ENCODE data around the gene PRDM7. TPM values are rescaled to one million over a fixed set of nuclear protein-coding genes. Genes with fewer than 3 reads are reported as not detected.

Gene PRDM7
- total RNA-seq, 1 donor from 2014 or later, result not detected

DNA sequence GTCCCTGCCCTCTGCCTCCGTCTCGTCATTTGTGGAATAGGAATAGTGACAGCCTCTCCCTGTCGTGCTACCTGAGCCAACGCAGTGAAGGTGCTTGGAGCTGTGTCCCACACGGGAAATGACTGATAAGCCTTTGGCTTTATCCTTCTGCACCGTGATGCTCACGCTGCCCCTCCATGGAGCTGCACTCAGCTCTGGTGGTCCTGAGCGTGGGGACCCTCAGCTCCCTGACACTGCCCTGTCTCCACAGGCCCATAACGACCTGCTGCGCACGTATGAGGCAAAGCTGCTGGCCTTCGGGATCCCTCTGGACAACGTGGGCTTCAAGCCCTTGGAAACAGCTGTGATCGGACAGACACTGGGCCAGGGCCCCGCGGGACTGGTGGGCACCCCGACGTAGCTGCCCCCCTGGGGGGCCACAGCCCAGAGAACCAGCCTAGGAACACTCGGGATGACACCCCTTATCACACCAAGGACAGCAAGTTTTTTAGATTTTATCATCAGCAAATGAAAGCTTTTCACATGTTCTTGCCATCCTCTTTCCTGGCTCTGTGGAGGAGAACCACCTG, 34.1 kb downstream of the PRDM7 start:
- no peak for DNase-seq (ENCODE audit: extremely low spot score, unreplicated experiment)
- Mint-ChIP-seq H3K9me3 (ENCODE audit: unreplicated experiment) (no peaks in the 10 kb centered on the region), H3K4me3 (ENCODE audit: unreplicated experiment) (no peak overlapping the region), H3K36me3 (ENCODE audit: unreplicated experiment) (no peaks in the 10 kb centered on the region), H3K4me1 (ENCODE audit: unreplicated experiment) (peaks cover 8% of the 10 kb centered on the region), H3K27me3 (ENCODE audit: unreplicated experiment) (no peaks in the 10 kb centered on the region), H3K27ac (ENCODE audit: unreplicated experiment) (no peak overlapping the region)
- TF ChIP-seq, protein P1, sequence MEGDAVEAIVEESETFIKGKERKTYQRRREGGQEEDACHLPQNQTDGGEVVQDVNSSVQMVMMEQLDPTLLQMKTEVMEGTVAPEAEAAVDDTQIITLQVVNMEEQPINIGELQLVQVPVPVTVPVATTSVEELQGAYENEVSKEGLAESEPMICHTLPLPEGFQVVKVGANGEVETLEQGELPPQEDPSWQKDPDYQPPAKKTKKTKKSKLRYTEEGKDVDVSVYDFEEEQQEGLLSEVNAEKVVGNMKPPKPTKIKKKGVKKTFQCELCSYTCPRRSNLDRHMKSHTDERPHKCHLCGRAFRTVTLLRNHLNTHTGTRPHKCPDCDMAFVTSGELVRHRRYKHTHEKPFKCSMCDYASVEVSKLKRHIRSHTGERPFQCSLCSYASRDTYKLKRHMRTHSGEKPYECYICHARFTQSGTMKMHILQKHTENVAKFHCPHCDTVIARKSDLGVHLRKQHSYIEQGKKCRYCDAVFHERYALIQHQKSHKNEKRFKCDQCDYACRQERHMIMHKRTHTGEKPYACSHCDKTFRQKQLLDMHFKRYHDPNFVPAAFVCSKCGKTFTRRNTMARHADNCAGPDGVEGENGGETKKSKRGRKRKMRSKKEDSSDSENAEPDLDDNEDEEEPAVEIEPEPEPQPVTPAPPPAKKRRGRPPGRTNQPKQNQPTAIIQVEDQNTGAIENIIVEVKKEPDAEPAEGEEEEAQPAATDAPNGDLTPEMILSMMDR (IDR thresholded peaks at IDR 0.05), result no peak

DNA sequence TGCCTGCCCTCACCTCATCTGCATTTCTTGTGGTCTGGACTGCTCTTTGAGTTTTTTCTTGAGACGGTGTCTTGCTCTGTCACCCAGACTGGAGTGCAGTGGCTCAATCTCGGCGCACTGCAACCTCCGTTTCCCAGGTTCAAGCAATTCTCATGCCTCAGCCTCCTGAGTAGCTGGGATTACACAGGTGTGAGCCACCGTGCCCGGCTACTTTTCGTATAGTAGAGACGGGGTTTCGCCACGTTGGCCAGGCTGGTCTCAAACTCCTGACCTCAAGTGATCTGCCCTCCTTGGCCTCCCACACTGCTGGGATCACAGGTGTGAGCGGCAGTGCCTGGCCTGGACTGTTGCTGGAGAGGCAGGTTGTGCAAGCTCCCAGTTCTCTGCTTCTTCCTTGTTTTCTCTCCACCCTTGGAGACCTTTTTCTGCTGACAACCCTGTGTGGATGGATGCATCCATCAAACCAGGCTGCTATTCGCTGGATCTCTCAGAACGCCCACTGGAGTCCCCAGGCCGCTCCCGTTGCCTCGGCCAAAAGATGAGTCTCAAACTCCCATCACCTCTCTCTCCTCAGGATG, 35.1 kb downstream of the PRDM7 start:
- H3K36me3 Mint-ChIP-seq (ENCODE audit: unreplicated experiment), result no peaks in the 10 kb centered on the region
- no peak overlapping the region for H3K27ac Mint-ChIP-seq (ENCODE audit: unreplicated experiment)
- TF ChIP-seq, protein P1 (IDR thresholded peaks at IDR 0.05), result no peak
- H3K9me3 Mint-ChIP-seq (ENCODE audit: unreplicated experiment), result no peaks in the 10 kb centered on the region
- peaks cover 7% of the 10 kb centered on the region for H3K4me1 Mint-ChIP-seq (ENCODE audit: unreplicated experiment)
- no peak overlapping the region for H3K4me3 Mint-ChIP-seq (ENCODE audit: unreplicated experiment)
- no peak for DNase-seq (ENCODE audit: extremely low spot score, unreplicated experiment)
- no peaks in the 10 kb centered on the region for H3K27me3 Mint-ChIP-seq (ENCODE audit: unreplicated experiment)

DNA sequence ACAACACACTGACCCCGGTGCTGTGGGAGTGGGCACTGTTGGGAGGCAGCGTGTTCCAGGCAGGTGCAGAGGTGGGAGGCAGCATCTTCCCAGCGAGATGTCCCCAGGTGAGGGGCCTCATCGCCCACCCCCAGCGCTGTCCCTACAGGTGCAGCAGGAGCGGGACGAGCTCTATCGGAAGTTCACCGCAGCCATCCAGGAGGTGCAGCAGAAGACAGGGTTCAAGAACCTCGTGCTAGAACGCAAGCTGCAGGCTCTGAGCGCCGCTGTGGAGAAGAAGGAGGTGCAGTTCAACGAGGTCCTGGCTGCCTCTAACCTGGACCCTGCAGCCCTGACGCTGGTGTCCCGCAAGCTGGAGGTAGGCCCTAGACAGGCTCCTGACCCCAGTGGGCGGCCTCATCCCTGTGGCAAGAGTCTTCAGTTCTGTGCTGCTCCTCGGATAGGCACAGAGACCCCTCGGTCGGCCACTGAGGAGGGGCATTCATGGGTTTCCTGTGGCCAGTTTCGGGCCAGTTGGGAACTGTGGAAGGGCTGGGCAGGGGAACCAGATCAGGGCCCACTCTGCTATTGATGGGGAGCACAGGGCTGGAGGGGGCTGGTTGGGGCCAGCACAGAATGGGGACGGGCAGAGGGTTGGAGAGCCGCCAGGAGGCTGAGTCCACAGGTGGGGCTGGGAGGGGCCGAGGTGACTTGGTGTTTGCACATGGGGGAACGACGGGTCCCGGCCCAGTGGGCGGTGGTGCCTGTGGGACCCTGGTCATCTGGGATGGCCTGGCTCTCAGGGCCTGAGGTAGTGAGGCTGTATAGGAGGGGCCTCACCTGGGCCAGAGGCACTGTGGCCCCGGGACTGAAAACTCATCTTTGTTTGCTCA, 36.7 kb downstream of the PRDM7 start:
- TF ChIP-seq, protein P1 (IDR thresholded peaks at IDR 0.05), result no peak
- no peak for DNase-seq (ENCODE audit: extremely low spot score, unreplicated experiment)
- no peak overlapping the region for H3K4me3 Mint-ChIP-seq (ENCODE audit: unreplicated experiment)
- no peak overlapping the region for H3K27ac Mint-ChIP-seq (ENCODE audit: unreplicated experiment)
- peaks cover 9% of the 10 kb centered on the region for H3K4me1 Mint-ChIP-seq (ENCODE audit: unreplicated experiment)
- peaks cover 4% of the 10 kb centered on the region for H3K9me3 Mint-ChIP-seq (ENCODE audit: unreplicated experiment)
- H3K36me3 Mint-ChIP-seq (ENCODE audit: unreplicated experiment), result no peaks in the 10 kb centered on the region
- H3K27me3 Mint-ChIP-seq (ENCODE audit: unreplicated experiment), result no peaks in the 10 kb centered on the region

DNA sequence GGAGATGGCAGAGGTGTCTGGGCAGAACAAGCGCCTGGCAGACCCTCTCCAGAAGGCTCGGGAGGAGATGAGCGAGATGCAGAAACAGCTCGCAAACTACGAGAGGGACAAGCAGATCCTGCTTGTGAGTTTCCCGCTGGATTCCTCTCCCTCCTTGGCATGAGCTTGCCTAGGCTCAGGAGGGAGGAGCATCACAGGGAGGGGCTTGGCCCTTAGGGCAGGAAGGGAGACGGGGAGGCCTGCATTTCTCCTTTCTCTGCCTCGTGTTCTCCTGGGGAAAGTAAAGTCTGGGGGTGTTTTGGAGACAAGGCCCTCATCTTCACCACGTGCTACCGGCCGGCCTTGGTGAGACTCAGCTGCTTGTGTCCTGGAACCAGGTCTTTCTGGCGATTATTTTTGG, 39.9 kb downstream of the PRDM7 start:
- no peak for DNase-seq (ENCODE audit: extremely low spot score, unreplicated experiment)
- Mint-ChIP-seq H3K27ac (ENCODE audit: unreplicated experiment) (no peak overlapping the region), H3K36me3 (ENCODE audit: unreplicated experiment) (no peaks in the 10 kb centered on the region), H3K9me3 (ENCODE audit: unreplicated experiment) (peaks cover 4% of the 10 kb centered on the region), H3K27me3 (ENCODE audit: unreplicated experiment) (no peaks in the 10 kb centered on the region), H3K4me3 (ENCODE audit: unreplicated experiment) (no peak overlapping the region), H3K4me1 (ENCODE audit: unreplicated experiment) (peaks cover 12% of the 10 kb centered on the region)
- TF ChIP-seq, protein P1 (IDR thresholded peaks at IDR 0.05), result no peak

DNA sequence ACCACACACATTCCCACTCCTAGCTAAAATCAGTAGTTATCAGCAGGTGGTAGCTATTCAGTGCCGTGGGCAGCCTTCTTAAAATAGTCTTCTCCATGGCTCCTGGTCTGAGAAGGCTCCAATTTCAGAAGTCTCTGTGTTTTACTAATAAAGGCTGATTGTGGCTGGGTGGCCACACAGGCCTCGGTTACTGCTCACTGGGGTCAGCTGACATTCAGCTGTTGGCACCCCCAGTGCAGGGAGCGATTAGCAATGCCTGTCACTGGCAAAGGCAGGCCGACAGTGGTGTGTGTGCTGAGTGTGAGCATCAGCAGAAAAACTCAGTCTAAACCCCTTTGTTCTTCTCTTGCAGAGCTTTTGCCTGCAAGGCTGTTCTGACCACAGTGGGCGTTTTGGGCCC, 41.2 kb downstream of the PRDM7 start:
- H3K27ac Mint-ChIP-seq (ENCODE audit: unreplicated experiment), result peak overlapping the region; percentile 29
- peaks cover 3% of the 10 kb centered on the region for H3K27me3 Mint-ChIP-seq (ENCODE audit: unreplicated experiment)
- H3K4me3 Mint-ChIP-seq (ENCODE audit: unreplicated experiment), result no peak overlapping the region
- TF ChIP-seq, protein P1 (IDR thresholded peaks at IDR 0.05), result no peak
- peaks cover 14% of the 10 kb centered on the region for H3K4me1 Mint-ChIP-seq (ENCODE audit: unreplicated experiment)
- peaks cover 4% of the 10 kb centered on the region for H3K9me3 Mint-ChIP-seq (ENCODE audit: unreplicated experiment)
- H3K36me3 Mint-ChIP-seq (ENCODE audit: unreplicated experiment), result no peaks in the 10 kb centered on the region
- no peak for DNase-seq (ENCODE audit: extremely low spot score, unreplicated experiment)
